ENCODE measurements around the gene ATG9B.

The ATG9B gene

GRCh38 chr7:151006590-151007300 lies 17.5 kb downstream of the ATG9B start:
- DNase-seq, result no peak
- peak overlapping the region; percentile 21 for H3K14ac ChIP-seq (ENCODE audit: low read length)
- no peak overlapping the region for H2AFZ ChIP-seq (ENCODE audit: insufficient read depth, low read length, poor library complexity)
- H3K79me2 ChIP-seq (ENCODE audit: control insufficient read depth, insufficient read depth, low read length, poor library complexity), result no peaks in the 10 kb centered on the region
- no peaks in the 10 kb centered on the region for H3K36me3 ChIP-seq (ENCODE audit: control insufficient read depth in 1 of 2, insufficient read depth in 2 of 2, low read length in 2 of 2)
- no peak overlapping the region for H4K12ac ChIP-seq (ENCODE audit: low read depth, low read length)
- H4K8ac ChIP-seq (ENCODE audit: low read depth, low read length), result peak overlapping the region; percentile 2
- H3K9ac ChIP-seq (ENCODE audit: low read length), result no peak overlapping the region
- H3K18ac ChIP-seq (ENCODE audit: low read length), result no peak overlapping the region
- peak overlapping the region; percentile 1 for H2AK5ac ChIP-seq (ENCODE audit: low read length)
- H2BK5ac ChIP-seq (ENCODE audit: low read depth, low read length, poor library complexity), result no peak overlapping the region
- no peak overlapping the region for H3K4ac ChIP-seq (ENCODE audit: low read depth, low read length)
- no peak overlapping the region for H3K23ac ChIP-seq (ENCODE audit: low read length)
- no peak overlapping the region for H3K4me2 ChIP-seq (ENCODE audit: low read length)
- H3K79me1 ChIP-seq (ENCODE audit: low read length), result peaks cover 7% of the 10 kb centered on the region
- H4K91ac ChIP-seq (ENCODE audit: low read depth, low read length), result peak overlapping the region; percentile 38
- no peak overlapping the region for H3K4me3 ChIP-seq (ENCODE audit: low read depth, low read length)
- H3K9me3 ChIP-seq (ENCODE audit: insufficient read depth, low read depth, low read length), result no peaks in the 10 kb centered on the region
- no peak overlapping the region for H3K27ac ChIP-seq (ENCODE audit: low read depth, low read length)
- H3K27me3 ChIP-seq (ENCODE audit: insufficient read depth, low read length), result no peaks in the 10 kb centered on the region
- H3K4me1 ChIP-seq (ENCODE audit: control insufficient read depth in 1 of 2, insufficient read depth in 2 of 2, low read length in 2 of 2), result peaks cover 20 to 31% of the 10 kb centered on the region in 2 experiments
- peak overlapping the region; percentile 1 for H2BK12ac ChIP-seq (ENCODE audit: low read length)
- WGBS (ENCODE audit: extremely low coverage, insufficient coverage, insufficient read length), result no CpG with 5 or more reads among the region's 23 CpGs
- peak overlapping the region; percentile 52 for H2BK120ac ChIP-seq (ENCODE audit: insufficient read depth, low read length, poor library complexity)

DNA sequence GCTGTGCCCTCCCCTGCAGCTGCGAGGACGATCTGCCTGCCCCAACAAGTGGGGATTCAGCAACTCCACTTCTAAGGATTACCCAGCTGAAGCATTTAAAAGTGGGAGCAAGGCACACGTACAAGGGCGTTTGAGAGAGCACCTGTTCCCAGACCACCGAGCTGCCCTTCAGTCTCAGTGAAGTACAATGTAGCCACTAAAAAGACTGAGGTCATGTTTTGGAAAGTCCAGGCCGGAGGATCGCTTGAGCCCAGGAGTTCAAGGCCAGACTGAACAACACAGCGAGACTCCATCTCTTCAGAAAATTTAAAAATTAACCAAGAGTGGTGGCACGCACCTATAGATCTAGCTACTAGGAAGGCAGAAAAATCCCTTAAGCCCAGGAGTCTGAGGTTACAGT lies 18.7 kb downstream of the ATG9B start:
- Histone ChIP-seq H3K79me1 (ENCODE audit: low read length) (peaks cover 4% of the 10 kb centered on the region), H3K4me1 (ENCODE audit: control insufficient read depth in 1 of 2, insufficient read depth in 2 of 2, low read length in 2 of 2) (peaks cover 16 to 28% of the 10 kb centered on the region in 2 experiments), H3K27ac (ENCODE audit: low read depth, low read length) (no peak overlapping the region), H2BK120ac (ENCODE audit: insufficient read depth, low read length, poor library complexity) (no peak overlapping the region), H3K4me3 (ENCODE audit: low read depth, low read length) (no peak overlapping the region), H4K8ac (ENCODE audit: low read depth, low read length) (no peak overlapping the region), H3K4ac (ENCODE audit: low read depth, low read length) (no peak overlapping the region), H3K9me3 (ENCODE audit: insufficient read depth, low read depth, low read length) (no peaks in the 10 kb centered on the region), H3K14ac (ENCODE audit: low read length) (no peak overlapping the region), H2AFZ (ENCODE audit: insufficient read depth, low read length, poor library complexity) (no peak overlapping the region), H3K4me2 (ENCODE audit: low read length) (no peak overlapping the region), H4K12ac (ENCODE audit: low read depth, low read length) (no peak overlapping the region), H3K23ac (ENCODE audit: low read length) (no peak overlapping the region), H3K27me3 (ENCODE audit: insufficient read depth, low read length) (no peaks in the 10 kb centered on the region), H3K36me3 (ENCODE audit: control insufficient read depth in 1 of 2, insufficient read depth in 2 of 2, low read length in 2 of 2) (no peaks in the 10 kb centered on the region), H3K18ac (ENCODE audit: low read length) (no peak overlapping the region), H2AK5ac (ENCODE audit: low read length) (no peak overlapping the region), H4K91ac (ENCODE audit: low read depth, low read length) (no peak overlapping the region), H2BK12ac (ENCODE audit: low read length) (no peak overlapping the region), H2BK5ac (ENCODE audit: low read depth, low read length, poor library complexity) (no peak overlapping the region), H3K79me2 (ENCODE audit: control insufficient read depth, insufficient read depth, low read length, poor library complexity) (no peaks in the 10 kb centered on the region), H3K9ac (ENCODE audit: low read length) (no peak overlapping the region)
- DNase-seq, result no peak
- no CpG with 5 or more reads among the region's 9 CpGs for WGBS (ENCODE audit: extremely low coverage, insufficient coverage, insufficient read length)

GRCh38 chr7:151003572-151003971 lies 20.7 kb downstream of the ATG9B start:
- no peak overlapping the region for H2AFZ ChIP-seq (ENCODE audit: insufficient read depth, low read length, poor library complexity)
- no peak overlapping the region for H2BK12ac ChIP-seq (ENCODE audit: low read length)
- peaks cover 14 to 15% of the 10 kb centered on the region in 2 experiments for H3K4me1 ChIP-seq (ENCODE audit: control insufficient read depth in 1 of 2, insufficient read depth in 2 of 2, low read length in 2 of 2)
- no peak overlapping the region for H2BK120ac ChIP-seq (ENCODE audit: insufficient read depth, low read length, poor library complexity)
- H2AK5ac ChIP-seq (ENCODE audit: low read length), result no peak overlapping the region
- no peak overlapping the region for H3K14ac ChIP-seq (ENCODE audit: low read length)
- H3K36me3 ChIP-seq (ENCODE audit: control insufficient read depth in 1 of 2, insufficient read depth in 2 of 2, low read length in 2 of 2), result no peaks in the 10 kb centered on the region
- no peak overlapping the region for H3K18ac ChIP-seq (ENCODE audit: low read length)
- H3K4ac ChIP-seq (ENCODE audit: low read depth, low read length), result no peak overlapping the region
- peaks cover 2% of the 10 kb centered on the region for H3K79me1 ChIP-seq (ENCODE audit: low read length)
- H3K79me2 ChIP-seq (ENCODE audit: control insufficient read depth, insufficient read depth, low read length, poor library complexity), result no peaks in the 10 kb centered on the region
- H2BK5ac ChIP-seq (ENCODE audit: low read depth, low read length, poor library complexity), result no peak overlapping the region
- no peak overlapping the region for H4K12ac ChIP-seq (ENCODE audit: low read depth, low read length)
- peaks cover 4% of the 10 kb centered on the region for H3K9me3 ChIP-seq (ENCODE audit: insufficient read depth, low read depth, low read length)
- no peak overlapping the region for H3K9ac ChIP-seq (ENCODE audit: low read length)
- H3K23ac ChIP-seq (ENCODE audit: low read length), result no peak overlapping the region
- H3K27ac ChIP-seq (ENCODE audit: low read depth, low read length), result no peak overlapping the region
- no peaks in the 10 kb centered on the region for H3K27me3 ChIP-seq (ENCODE audit: insufficient read depth, low read length)
- DNase-seq, result no peak
- H3K4me3 ChIP-seq (ENCODE audit: low read depth, low read length), result no peak overlapping the region
- no peak overlapping the region for H3K4me2 ChIP-seq (ENCODE audit: low read length)
- no peak overlapping the region for H4K8ac ChIP-seq (ENCODE audit: low read depth, low read length)
- no CpG with 5 or more reads among the region's 12 CpGs for WGBS (ENCODE audit: extremely low coverage, insufficient coverage, insufficient read length)
- H4K91ac ChIP-seq (ENCODE audit: low read depth, low read length), result no peak overlapping the region

DNA sequence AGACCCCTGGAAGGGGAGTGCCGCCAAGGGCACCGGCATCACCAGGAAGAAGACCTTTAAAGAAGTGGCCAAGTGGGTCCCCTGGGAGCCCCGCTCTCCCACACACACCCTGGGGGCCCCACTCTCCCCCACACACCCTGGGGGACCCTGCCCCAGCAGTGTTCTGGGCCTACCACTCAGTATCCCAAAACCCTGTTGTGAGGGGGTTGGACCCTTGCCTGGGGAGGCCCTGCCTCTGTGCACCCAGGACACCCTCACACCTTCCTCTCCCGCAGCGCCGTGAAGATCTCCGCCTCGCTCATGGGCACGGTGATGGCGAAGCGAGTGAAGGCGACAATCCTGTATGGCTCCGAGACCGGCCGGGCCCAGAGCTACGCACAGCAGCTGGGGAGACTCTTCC lies 22.7 kb downstream of the ATG9B start:
- Histone ChIP-seq H2BK120ac (ENCODE audit: insufficient read depth, low read length, poor library complexity) (no peak overlapping the region), H3K9me3 (ENCODE audit: insufficient read depth, low read depth, low read length) (peaks cover 4% of the 10 kb centered on the region), H2BK5ac (ENCODE audit: low read depth, low read length, poor library complexity) (no peak overlapping the region), H3K18ac (ENCODE audit: low read length) (no peak overlapping the region), H3K4me2 (ENCODE audit: low read length) (no peak overlapping the region), H4K91ac (ENCODE audit: low read depth, low read length) (no peak overlapping the region), H3K27me3 (ENCODE audit: insufficient read depth, low read length) (no peaks in the 10 kb centered on the region), H3K79me2 (ENCODE audit: control insufficient read depth, insufficient read depth, low read length, poor library complexity) (no peaks in the 10 kb centered on the region), H3K4me1 (ENCODE audit: control insufficient read depth in 1 of 2, insufficient read depth in 2 of 2, low read length in 2 of 2) (peaks cover 0 to 2% of the 10 kb centered on the region in 2 experiments), H4K8ac (ENCODE audit: low read depth, low read length) (no peak overlapping the region), H3K79me1 (ENCODE audit: low read length) (no peaks in the 10 kb centered on the region), H4K12ac (ENCODE audit: low read depth, low read length) (no peak overlapping the region), H2AK5ac (ENCODE audit: low read length) (no peak overlapping the region), H3K4me3 (ENCODE audit: low read depth, low read length) (no peak overlapping the region), H3K9ac (ENCODE audit: low read length) (no peak overlapping the region), H2AFZ (ENCODE audit: insufficient read depth, low read length, poor library complexity) (no peak overlapping the region), H3K27ac (ENCODE audit: low read depth, low read length) (no peak overlapping the region), H3K4ac (ENCODE audit: low read depth, low read length) (no peak overlapping the region), H3K23ac (ENCODE audit: low read length) (no peak overlapping the region), H3K36me3 (ENCODE audit: control insufficient read depth in 1 of 2, insufficient read depth in 2 of 2, low read length in 2 of 2) (no peaks in the 10 kb centered on the region), H3K14ac (ENCODE audit: low read length) (no peak overlapping the region), H2BK12ac (ENCODE audit: low read length) (no peak overlapping the region)
- DNase-seq, result no peak
- no CpG with 5 or more reads among the region's 16 CpGs for WGBS (ENCODE audit: extremely low coverage, insufficient coverage, insufficient read length)
